Keratinocyte (primary cell): ENCODE results near the gene LTN1.

Source experiments
- CTCF ChIP-seq, 3 experiments: IDR thresholded peaks in 1 of 3; conservative IDR thresholded peaks in 1 of 3; optimal IDR thresholded peaks in 1 of 3; 2 replicates in 2 of 3; 3 replicates in 1 of 3; pipeline versions ENCODE3 to v1.5.1; 2011; ENCODE audit warnings: low read length in 3 of 3, mild to moderate bottlenecking in 3 of 3, moderate library complexity in 2 of 3, control low read depth in 1 of 3, inconsistent platforms in 1 of 3; ENCODE audit not compliant: insufficient read depth in 2 of 3; ENCODE audit errors: extremely low read depth in 1 of 3
- EZH2 ChIP-seq: IDR thresholded peaks from one replicate; pipeline ENCODE4 v1.6.1; 2012; ENCODE audit warnings: inconsistent platforms, mild to moderate bottlenecking, low read length, moderate library complexity

GRCh38 chr21:28908351-28908750 is 84.3 kb downstream of the LTN1 start:
- TF ChIP-seq CTCF (optimal IDR thresholded peaks at IDR 0.05 in 1 of 3, IDR thresholded peaks at IDR 0.05 in 1 of 3, conservative IDR thresholded peaks at IDR 0.05 in 1 of 3; ENCODE audit: extremely low read depth in 1 of 3, insufficient read depth in 2 of 3, low read length in 3 of 3) = no peak
- TF ChIP-seq EZH2 = no peak
